Panc1 (cell line): ENCODE measurements around the gene P2RX3. TPM values are rescaled to one million over a fixed set of nuclear protein-coding genes. Genes with fewer than 3 reads are reported as not detected.

Experiments
- ATAC-seq: fragments of 200-7000 bp; cut with Tn5 transposase; 2 replicates; pipeline ENCODE4 v1.9.1; 2020; ENCODE audit warnings: mild to moderate bottlenecking, moderate library complexity
- BruUV-seq: library from RNA; stranded (reverse); fragments of 400-500 nt; replicated peaks from 2 replicates; lab custom pipeline; 2021; lab: Mats Ljungman, UMichigan
- CTCF ChIA-PET: fragments of 300-600 bp; sonication (Branson Sonifier 250); formaldehyde crosslinking; loops from one replicate; lab custom pipeline; 2022; ENCODE audit warnings: antibody characterized with exemption; lab: Charles Lee
- POLR2A ChIA-PET: fragments of 300-600 bp; sonication (Branson Sonifier 250); formaldehyde crosslinking; loops from one replicate; lab custom pipeline; 2022; ENCODE audit warnings: antibody characterized with exemption; lab: Charles Lee
- DNase-seq: peaks from one replicate; pipeline ENCODE4 v3.0.0-alpha.2; 2010; ENCODE audit warnings: low read depth, low spot score
- H3K27ac ChIP-seq: 2 replicates; pipeline ENCODE4 v1.5.1; 2011; ENCODE audit warnings: mild to moderate bottlenecking, low read length, inconsistent platforms
- H3K27me3 ChIP-seq: fragments of 200-500 bp; sonication (Bioruptor generic); 2 replicates; pipeline ENCODE4 v1.6.0; 2014; ENCODE audit warnings: low read length, inconsistent platforms; ENCODE audit not compliant: control insufficient read depth, insufficient read depth
- H3K36me3 ChIP-seq: fragments of 200-500 bp; sonication (Bioruptor generic); 2 replicates; pipeline ENCODE4 v1.5.1; 2014; ENCODE audit warnings: inconsistent platforms, mild to moderate bottlenecking, low read length, moderate library complexity; ENCODE audit not compliant: control insufficient read depth, insufficient read depth
- H3K4me1 ChIP-seq: 2 replicates; pipeline ENCODE4 v1.5.1; 2011; ENCODE audit warnings: inconsistent platforms, mild to moderate bottlenecking, low read length, moderate library complexity; ENCODE audit not compliant: control insufficient read depth, insufficient read depth
- H3K4me3 ChIP-seq, 2 experiments: 2 replicates each; pipeline ENCODE4 v1.5.1; 2011 to 2012; ENCODE audit warnings: low read depth in 2 of 2, low read length in 2 of 2, mild to moderate bottlenecking in 2 of 2, inconsistent platforms in 1 of 2, moderate library complexity in 1 of 2
- H3K9me3 ChIP-seq: fragments of 200-500 bp; sonication (Bioruptor generic); 2 replicates; pipeline ENCODE4 v1.5.1; 2014; ENCODE audit warnings: low read depth, mild to moderate bottlenecking, inconsistent platforms, low read length, moderate library complexity; ENCODE audit not compliant: control insufficient read depth, insufficient read depth
- POLR2AphosphoS5 ChIP-seq: IDR thresholded peaks from 2 replicates; pipeline ENCODE4 v1.6.1; 2012; ENCODE audit warnings: mild to moderate bottlenecking, low read depth, low read length, moderate library complexity
- REST ChIP-seq, 2 experiments: IDR thresholded peaks; 2 replicates each; pipeline ENCODE4 v1.6.1; 2011 to 2012; ENCODE audit warnings: low read depth in 2 of 2, control low read depth in 1 of 2, low read length in 1 of 2, mild to moderate bottlenecking in 1 of 2, moderate library complexity in 1 of 2; ENCODE audit not compliant: insufficient read depth in 1 of 2
- SIN3A ChIP-seq: IDR thresholded peaks from 2 replicates; pipeline ENCODE4 v1.6.1; 2012; ENCODE audit warnings: low read depth, mild to moderate bottlenecking, low read length, moderate library complexity, borderline replicate concordance; ENCODE audit not compliant: insufficient read depth
- TCF7L2 ChIP-seq: IDR thresholded peaks from 2 replicates; pipeline ENCODE4 v1.6.1; 2011; ENCODE audit warnings: mild to moderate bottlenecking, low read depth, low read length, inconsistent platforms
- in situ Hi-C: cut with HindIII; loops from 2 replicates; pipeline ENCODE4 v1.10.0; 2016; ENCODE audit warnings: low sequenced_read_pairs, low pct_unique_long_range_greater_than_20kb
- intact Hi-C: fragments of 100-400 bp; cut with micrococcal nuclease; formaldehyde crosslinking; loops from one replicate; pipeline ENCODE4 v1.10.0; 2022; ENCODE audit not compliant: unreplicated experiment
- total RNA-seq: library from RNA; stranded (reverse); gene quantifications from one replicate; pipeline ENCODE4 v1.2.1, GENCODE V29; 2021; ENCODE audit not compliant: unreplicated experiment
- TF ChIP-seq, protein P1 (sequence below): fragments of 450-650 bp; IDR thresholded peaks from 2 replicates; pipeline ENCODE4 v1.5.1; 2017; ENCODE audit warnings: mild to moderate bottlenecking

The P2RX3 gene
- total RNA-seq, 1 experiment from 2014 or later, result not detected

DNA sequence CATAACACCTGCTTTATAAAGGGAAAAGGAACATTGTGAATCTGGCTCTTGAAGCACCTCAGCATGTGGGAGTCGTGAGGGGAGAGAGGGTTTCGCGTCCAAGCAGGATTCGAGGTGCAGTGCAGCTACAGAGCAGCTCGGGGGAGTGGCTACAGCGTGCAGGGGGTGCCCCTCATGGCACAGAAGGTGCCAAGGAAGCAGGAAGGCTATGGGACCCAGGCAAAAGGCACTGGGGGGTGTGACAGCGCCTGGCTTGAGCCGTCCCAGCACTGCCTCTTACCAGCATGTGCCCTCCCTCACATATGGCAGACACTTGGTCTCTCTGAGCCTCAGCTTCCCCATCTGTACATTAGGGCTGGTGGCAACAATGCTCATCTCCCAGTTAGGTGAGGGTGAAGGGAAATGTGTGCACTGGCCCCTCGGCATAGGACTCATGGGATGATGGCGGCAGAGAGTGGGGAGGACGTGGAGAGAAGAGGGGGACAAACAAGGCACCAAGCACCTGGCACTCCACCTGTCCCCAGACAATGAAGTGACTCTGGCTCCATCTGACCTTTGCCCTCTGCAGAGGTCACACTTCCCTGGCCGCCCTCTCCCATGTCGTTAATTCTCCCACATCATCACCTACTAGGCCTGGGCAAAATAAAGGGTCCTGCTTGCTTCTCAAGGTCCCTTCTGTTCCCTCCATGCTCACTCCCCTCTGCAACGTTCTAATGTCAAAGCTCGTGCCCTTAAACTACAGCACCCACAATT is 23.8 kb upstream of the P2RX3 start:
- DNase-seq (no peak), ATAC-seq (no peak)
- peaks cover 22% of the 10 kb centered on the region for H3K4me1 ChIP-seq
- H3K9me3 ChIP-seq, result no peaks in the 10 kb centered on the region
- ChIA-PET CTCF (no interaction called here), POLR2A (no interaction called here)
- no TSS peak for BruUV-seq
- no peaks in the 10 kb centered on the region for H3K36me3 ChIP-seq
- no peak overlapping the region for H3K27ac ChIP-seq
- in situ Hi-C loops, result no loop called here
- intact Hi-C loops, result no loop called here
- H3K27me3 ChIP-seq, result no peaks in the 10 kb centered on the region
- no peak overlapping the region for H3K4me3 ChIP-seq
- TF ChIP-seq, protein P1, sequence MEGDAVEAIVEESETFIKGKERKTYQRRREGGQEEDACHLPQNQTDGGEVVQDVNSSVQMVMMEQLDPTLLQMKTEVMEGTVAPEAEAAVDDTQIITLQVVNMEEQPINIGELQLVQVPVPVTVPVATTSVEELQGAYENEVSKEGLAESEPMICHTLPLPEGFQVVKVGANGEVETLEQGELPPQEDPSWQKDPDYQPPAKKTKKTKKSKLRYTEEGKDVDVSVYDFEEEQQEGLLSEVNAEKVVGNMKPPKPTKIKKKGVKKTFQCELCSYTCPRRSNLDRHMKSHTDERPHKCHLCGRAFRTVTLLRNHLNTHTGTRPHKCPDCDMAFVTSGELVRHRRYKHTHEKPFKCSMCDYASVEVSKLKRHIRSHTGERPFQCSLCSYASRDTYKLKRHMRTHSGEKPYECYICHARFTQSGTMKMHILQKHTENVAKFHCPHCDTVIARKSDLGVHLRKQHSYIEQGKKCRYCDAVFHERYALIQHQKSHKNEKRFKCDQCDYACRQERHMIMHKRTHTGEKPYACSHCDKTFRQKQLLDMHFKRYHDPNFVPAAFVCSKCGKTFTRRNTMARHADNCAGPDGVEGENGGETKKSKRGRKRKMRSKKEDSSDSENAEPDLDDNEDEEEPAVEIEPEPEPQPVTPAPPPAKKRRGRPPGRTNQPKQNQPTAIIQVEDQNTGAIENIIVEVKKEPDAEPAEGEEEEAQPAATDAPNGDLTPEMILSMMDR, result no peak
- TF ChIP-seq REST (IDR thresholded peaks at IDR 0.05; ENCODE audit: insufficient read depth in 1 of 2, low read depth in 2 of 2, low read length in 1 of 2), result no peak
- TF ChIP-seq TCF7L2, result no peak
- no peak for TF ChIP-seq POLR2AphosphoS5
- TF ChIP-seq SIN3A, result no peak

GRCh38 chr11:57315491-57315890 is 22.7 kb upstream of the P2RX3 start:
- Histone ChIP-seq H3K27ac (no peak overlapping the region), H3K4me3 (no peak overlapping the region), H3K36me3 (no peaks in the 10 kb centered on the region), H3K9me3 (no peaks in the 10 kb centered on the region), H3K4me1 (peaks cover 17% of the 10 kb centered on the region), H3K27me3 (no peaks in the 10 kb centered on the region)
- no peak for ATAC-seq
- CTCF ChIA-PET, result no interaction called here
- intact Hi-C loops (no loop called here), in situ Hi-C loops (no loop called here)
- BruUV-seq, result no TSS peak
- POLR2A ChIA-PET, result interaction anchor here (0.9 kb wide), 1 partner anchor 19 kb away, joined by 3 read pairs; no protein-coding TSS in a partner anchor
- no peak for DNase-seq
- TF ChIP-seq SIN3A (no peak), POLR2AphosphoS5 (no peak)
- TF ChIP-seq, protein P1, result no peak
